HepG2 (cell line): ENCODE data around the gene ATP9A. TPM values are rescaled to one million over a fixed set of nuclear protein-coding genes. Genes with fewer than 3 reads are reported as not detected.

Experiments
- ATAC-seq: fragments of 200-7000 bp; cut with Tn5 transposase; 3 replicates; pipeline ENCODE4 v1.9.1; 2020; ENCODE audit warnings: mild to moderate bottlenecking, moderate library complexity
- BruUV-seq: library from RNA; stranded (reverse); fragments of 400-500 nt; replicated peaks from 2 replicates; lab custom pipeline; 2021; lab: Mats Ljungman, UMichigan
- CTCF ChIA-PET: fragments of 300-600 bp; formaldehyde crosslinking; extraction: SDS; loops from one replicate; lab custom pipeline; 2021; ENCODE audit warnings: low total read pairs, inconsistent platforms, low intra/inter-chr PET ratio; lab: Yijun Ruan, JAX
- POLR2A ChIA-PET: fragments of 350-600 bp; sonication (Branson Sonifier 250); formaldehyde crosslinking; loops from one replicate; lab custom pipeline; 2020; ENCODE audit warnings: antibody characterized with exemption, inconsistent platforms; lab: Yijun Ruan, JAX
- DNase-seq: peaks from one replicate; pipeline ENCODE4 v3.0.0-alpha.2; 2015; ENCODE audit warnings: low spot score
- FAIRE-seq: peaks from 3 replicates; lab custom pipeline; 2011; peaks lifted over from hg19 to GRCh38; lab: Jason Lieb, UNC
- H2AFZ ChIP-seq: one replicate; pipeline ENCODE4 v1.6.1; 2011; ENCODE audit warnings: low read length, inconsistent platforms
- H3K27ac ChIP-seq: fragments of 300-600 bp; 3 replicates; pipeline ENCODE4 v1.8.0; 2011; ENCODE audit warnings: mixed run types, mild to moderate bottlenecking, mixed read lengths, low read length, inconsistent platforms; ENCODE audit not compliant: insufficient read depth; ENCODE audit errors: extremely low read length
- H3K27me3 ChIP-seq, 2 experiments: fragments of 200-600 bp in 1 of 2; 2 replicates in 1 of 2; 3 replicates in 1 of 2; pipeline versions ENCODE4 v1.6.0 to v1.8.0; 2011; ENCODE audit warnings: low read length in 2 of 2, mild to moderate bottlenecking in 2 of 2, moderate library complexity in 2 of 2, inconsistent platforms in 1 of 2; ENCODE audit not compliant: insufficient read depth in 2 of 2, control insufficient read depth in 1 of 2
- H3K36me3 ChIP-seq, 2 experiments: fragments of 200-600 bp in 1 of 2; replicated peaks in 1 of 2; 2 replicates in 1 of 2; 3 replicates in 1 of 2; pipeline versions ENCODE4 v1.5.1 to v1.8.0; 2011; ENCODE audit warnings: low read length in 2 of 2, inconsistent platforms in 1 of 2; ENCODE audit not compliant: insufficient read depth in 2 of 2, control insufficient read depth in 1 of 2
- H3K4me1 ChIP-seq: 2 replicates; pipeline ENCODE4 v1.5.1; 2012; ENCODE audit warnings: low read length, inconsistent platforms; ENCODE audit not compliant: insufficient read depth
- H3K4me2 ChIP-seq: 2 replicates; pipeline ENCODE4 v1.6.0; 2011; ENCODE audit warnings: low read depth, low read length, inconsistent platforms
- H3K4me3 ChIP-seq, 3 experiments: fragments of 200-600 bp in 1 of 3; sonication (generic), shearing (Covaris generic) in 1 of 3; replicated peaks in 1 of 3; 2 replicates each; pipeline ENCODE4 v1.5.1; 2011 to 2016; ENCODE audit warnings: low read length in 3 of 3, inconsistent platforms in 2 of 3, low read depth in 2 of 3, mild to moderate bottlenecking in 2 of 3, control low read depth in 1 of 3, mixed read lengths in 1 of 3; ENCODE audit not compliant: insufficient read depth in 1 of 3
- H3K79me2 ChIP-seq: one replicate; pipeline ENCODE4 v1.6.1; 2011; ENCODE audit warnings: low read length, inconsistent platforms; ENCODE audit not compliant: insufficient read depth
- H3K9ac ChIP-seq: 2 replicates; pipeline ENCODE4 v1.6.0; 2011; ENCODE audit warnings: mild to moderate bottlenecking, low read depth, low read length, inconsistent platforms; ENCODE audit not compliant: insufficient read depth
- H3K9me3 ChIP-seq: 2 replicates; pipeline ENCODE4 v1.5.1; 2012; ENCODE audit warnings: mild to moderate bottlenecking, low read length
- H4K20me1 ChIP-seq: 2 replicates; pipeline ENCODE4 v1.6.0; 2011; ENCODE audit warnings: inconsistent platforms, mild to moderate bottlenecking, low read length, moderate library complexity; ENCODE audit not compliant: insufficient read depth
- AGO2 ChIP-seq: fragments of 200-400 bp; formaldehyde crosslinking; optimal IDR thresholded peaks from 2 replicates; pipeline ENCODE3; 2017; ENCODE audit warnings: mild to moderate bottlenecking, low read depth, low read length, moderate library complexity
- AKAP8 ChIP-seq: sonication (generic); formaldehyde crosslinking; IDR thresholded peaks from 2 replicates; pipeline ENCODE4 v1.5.1; 2020; ENCODE audit warnings: mild to moderate bottlenecking, missing genetic modification reagents
- GLMP ChIP-seq: sonication (generic); formaldehyde crosslinking; IDR thresholded peaks from 2 replicates; pipeline ENCODE4 v1.9.0; 2021; ENCODE audit warnings: missing genetic modification reagents, mild to moderate bottlenecking, borderline replicate concordance
- IKZF5 ChIP-seq: IDR thresholded peaks from 2 replicates; pipeline ENCODE4 v1.6.1; 2018; ENCODE audit warnings: missing genetic modification reagents, mild to moderate bottlenecking, missing compliant biosample characterization
- MEF2D ChIP-seq: sonication (generic); formaldehyde crosslinking; IDR thresholded peaks from 2 replicates; pipeline ENCODE4 v1.5.1; 2020; ENCODE audit warnings: mild to moderate bottlenecking, missing genetic modification reagents
- SMC3 ChIP-seq: IDR thresholded peaks from 2 replicates; pipeline ENCODE4 v1.6.1; 2011; ENCODE audit warnings: low read length, improper control_type of control experiment
- ZNF124 ChIP-seq: sonication (generic); formaldehyde crosslinking; IDR thresholded peaks from 2 replicates; pipeline ENCODE4 v1.4.0; 2020; ENCODE audit warnings: missing genetic modification reagents
- ZNF614 ChIP-seq: IDR thresholded peaks from 2 replicates; pipeline ENCODE4 v1.6.1; 2018; ENCODE audit warnings: missing biosample characterization, missing genetic modification reagents, inconsistent platforms, borderline replicate concordance
- whole genome bisulfite sequencing: methylation state at CpG from one replicate; pipeline ENCODE4 v1.1.6; 2017; ENCODE audit warnings: low lambda C conversion rate; 5-methylcytosine and 5-hydroxymethylcytosine counted together
- in situ Hi-C: cut with HindIII; loops from 2 replicates; pipeline ENCODE4 v1.10.0; 2017; ENCODE audit warnings: low pct_unique_long_range_greater_than_20kb; ENCODE audit not compliant: extremely low pct_ligation_motif_present
- intact Hi-C: fragments of 100-400 bp; cut with micrococcal nuclease; formaldehyde crosslinking; loops from one replicate; pipeline ENCODE4 v1.10.0; 2022; ENCODE audit not compliant: unreplicated experiment
- polyA plus RNA-seq, 8 experiments: library from polyadenylated mRNA; depleted of rRNA in 3 of 8; stranded (reverse) in 7 of 8; unstranded in 1 of 8; fragments of >200 nt; fragmentation: Illumina TruSeq in 4 of 8; extraction: Trizol in 4 of 8; gene quantifications; 2 replicates each; pipeline versions ENCODE4 v1.2.1 to v1.2.3, GENCODE V29; 2011 to 2016; ENCODE audit warnings: low read depth in 4 of 8, missing spikeins in 1 of 8, mixed read lengths in 1 of 8; ENCODE audit not compliant: insufficient read depth in 1 of 8
- total RNA-seq, 5 experiments: library from RNA; depleted of rRNA; stranded (reverse); fragments of >200 nt; fragmentation: Illumina TruSeq; extraction: Trizol; gene quantifications; 2 replicates each; pipeline ENCODE4 v1.2.3, GENCODE V29; 2016; ENCODE audit warnings: low read depth in 1 of 5
- TF ChIP-seq, protein P1 (sequence below): sonication (generic); formaldehyde crosslinking; IDR thresholded peaks from 2 replicates; pipeline ENCODE4 v1.8.0; 2022; ENCODE audit warnings: low read depth, missing genetic modification reagents
- TF ChIP-seq, protein P2 (sequence below): sonication (generic); formaldehyde crosslinking; IDR thresholded peaks from 2 replicates; pipeline ENCODE4 v1.4.0; 2020; ENCODE audit warnings: missing genetic modification reagents
- TF ChIP-seq, protein P3 (sequence below): IDR thresholded peaks from 2 replicates; pipeline ENCODE4 v1.6.1; 2012; ENCODE audit warnings: low read depth, low read length, improper control_type of control experiment

The ATP9A gene
- total and polyA plus RNA-seq, 2 of the 13 experiments (the other 11 are each of a cell fraction or from before 2014, with no cell fraction given), result 11.8 to 18.5 TPM

GRCh38 chr20:51713213-51713598, 55.0 kb downstream of the ATP9A start:
- peaks cover 0 to 2% of the 10 kb centered on the region in 2 experiments; a peak in 1 of 5 replicates for H3K36me3 ChIP-seq
- ATAC-seq (peak; percentile 54), DNase-seq (no peak), FAIRE-seq (no peak)
- in situ Hi-C loops (no loop called here), intact Hi-C loops (no loop called here)
- H2AFZ ChIP-seq, result no peak overlapping the region
- TF ChIP-seq, protein P1, sequence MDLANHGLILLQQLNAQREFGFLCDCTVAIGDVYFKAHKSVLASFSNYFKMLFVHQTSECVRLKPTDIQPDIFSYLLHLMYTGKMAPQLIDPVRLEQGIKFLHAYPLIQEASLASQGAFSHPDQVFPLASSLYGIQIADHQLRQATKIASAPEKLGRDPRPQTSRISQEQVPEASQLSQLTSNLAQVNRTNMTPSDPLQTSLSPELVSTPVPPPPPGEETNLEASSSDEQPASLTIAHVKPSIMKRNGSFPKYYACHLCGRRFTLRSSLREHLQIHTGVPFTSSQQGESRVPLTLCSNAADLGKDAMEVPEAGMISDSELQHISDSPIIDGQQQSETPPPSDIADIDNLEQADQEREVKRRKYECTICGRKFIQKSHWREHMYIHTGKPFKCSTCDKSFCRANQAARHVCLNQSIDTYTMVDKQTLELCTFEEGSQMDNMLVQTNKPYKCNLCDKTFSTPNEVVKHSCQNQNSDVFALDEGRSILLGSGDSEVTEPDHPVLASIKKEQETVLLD (CRISPR knock-in tag), result 0 out of 2 replicates have a peak, but pooled peaks have one; percentile 27
- TF ChIP-seq ZNF614 (CRISPR knock-in tag) (no peak), ZNF124 (no peak), AKAP8 (CRISPR knock-in tag) (0 out of 2 replicates have a peak, but pooled peaks have one; percentile 14)
- H3K27ac ChIP-seq, result no peak overlapping the region
- WGBS, result 94% methylated on average over 4 of the region's 4 CpGs
- H3K4me2 ChIP-seq, result no peak overlapping the region
- H3K9me3 ChIP-seq, result no peaks in the 10 kb centered on the region
- H3K27me3 ChIP-seq, result no peaks in the 10 kb centered on the region
- POLR2A ChIA-PET, result no interaction called here
- BruUV-seq, result no TSS peak
- no peak overlapping the region for H3K9ac ChIP-seq
- H3K4me1 ChIP-seq, result peaks cover 55% of the 10 kb centered on the region
- CTCF ChIA-PET, result no interaction called here
- no peaks in the 10 kb centered on the region for H3K79me2 ChIP-seq
- no peaks in the 10 kb centered on the region for H4K20me1 ChIP-seq
- H3K4me3 ChIP-seq, result no peak overlapping the region

DNA sequence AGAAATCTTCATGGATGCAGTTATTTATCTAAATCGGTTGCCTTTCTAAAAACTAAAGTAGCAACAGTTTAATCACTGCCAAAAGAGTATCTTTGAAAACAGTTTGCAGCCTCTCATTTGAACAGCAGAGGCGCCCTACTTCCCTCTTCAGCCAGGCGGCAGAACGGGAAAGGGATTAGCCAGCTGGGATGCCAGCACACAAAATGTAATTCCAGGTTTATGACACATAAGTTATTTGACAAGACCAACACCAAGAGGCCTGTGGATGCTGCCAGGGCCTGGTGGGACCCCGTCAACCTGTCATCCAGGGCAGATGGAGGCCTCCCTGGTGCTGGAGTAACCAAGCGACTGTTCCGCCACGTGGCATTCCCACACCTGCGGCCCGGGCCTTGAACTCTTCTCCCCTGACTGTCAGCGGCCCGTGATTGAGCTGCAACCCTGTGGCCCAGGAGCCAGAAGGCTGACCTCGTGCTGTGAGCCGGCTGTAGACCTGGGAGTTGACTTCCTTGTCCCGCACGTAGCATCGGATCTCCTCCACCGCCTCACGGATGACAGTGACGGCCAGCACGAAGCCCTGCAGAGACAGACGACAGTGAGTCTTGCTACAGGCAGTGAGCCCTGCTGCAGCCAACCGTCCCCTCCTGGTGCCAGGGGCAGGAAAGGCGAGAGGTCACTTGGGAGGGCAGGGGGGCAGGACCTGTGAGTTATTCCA, 55.5 kb downstream of the ATP9A start:
- FAIRE-seq, result peak; percentile 4
- TF ChIP-seq SMC3 (peak; percentile 74), GLMP (CRISPR knock-in tag) (no peak), IKZF5 (CRISPR knock-in tag) (peak; percentile 73; the same call in 1 of the 2 replicates), MEF2D (0 out of 2 replicates have a peak, but pooled peaks have one; percentile 14), AGO2 (peak; percentile 27)
- TF ChIP-seq, protein P2, sequence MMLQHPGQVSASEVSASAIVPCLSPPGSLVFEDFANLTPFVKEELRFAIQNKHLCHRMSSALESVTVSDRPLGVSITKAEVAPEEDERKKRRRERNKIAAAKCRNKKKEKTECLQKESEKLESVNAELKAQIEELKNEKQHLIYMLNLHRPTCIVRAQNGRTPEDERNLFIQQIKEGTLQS (CRISPR knock-in tag), result peak; percentile 32; the same call in 1 of the 2 replicates
- TF ChIP-seq, protein P3, sequence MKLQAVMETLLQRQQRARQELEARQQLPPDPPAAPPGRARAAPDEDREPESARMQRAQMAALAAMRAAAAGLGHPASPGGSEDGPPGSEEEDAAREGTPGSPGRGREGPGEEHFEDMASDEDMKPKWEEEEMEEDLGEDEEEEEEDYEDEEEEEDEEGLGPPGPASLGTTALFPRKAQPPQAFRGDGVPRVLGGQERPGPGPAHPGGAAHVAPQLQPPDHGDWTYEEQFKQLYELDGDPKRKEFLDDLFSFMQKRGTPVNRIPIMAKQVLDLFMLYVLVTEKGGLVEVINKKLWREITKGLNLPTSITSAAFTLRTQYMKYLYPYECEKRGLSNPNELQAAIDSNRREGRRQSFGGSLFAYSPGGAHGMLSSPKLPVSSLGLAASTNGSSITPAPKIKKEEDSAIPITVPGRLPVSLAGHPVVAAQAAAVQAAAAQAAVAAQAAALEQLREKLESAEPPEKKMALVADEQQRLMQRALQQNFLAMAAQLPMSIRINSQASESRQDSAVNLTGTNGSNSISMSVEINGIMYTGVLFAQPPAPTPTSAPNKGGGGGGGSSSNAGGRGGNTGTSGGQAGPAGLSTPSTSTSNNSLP, result 0 out of 2 replicates have a peak, but pooled peaks have one; percentile 78

More for the DNA sequence above, 55.5 kb downstream of the ATP9A start:
- H3K36me3 ChIP-seq, result no peaks in the 10 kb centered on the region; a peak in 1 of 5 replicates
- WGBS, result 73% methylated on average over 24 of the region's 24 CpGs
- no TSS peak for BruUV-seq
- H3K27me3 ChIP-seq, result no peaks in the 10 kb centered on the region
- no peak overlapping the region for H3K4me3 ChIP-seq
- in situ Hi-C loops (no loop called here), intact Hi-C loops (no loop called here)
- H3K4me2 ChIP-seq, result no peak overlapping the region
- ChIA-PET POLR2A (no interaction called here), CTCF (interaction anchor here (1.2 kb wide), 1 partner anchor 254 kb away, joined by 3 read pairs; no protein-coding TSS in a partner anchor)
- no peak overlapping the region for H3K9ac ChIP-seq
- peak; percentile 55 for DNase-seq
- no peaks in the 10 kb centered on the region for H3K9me3 ChIP-seq
- H3K79me2 ChIP-seq, result no peaks in the 10 kb centered on the region
- no peaks in the 10 kb centered on the region for H4K20me1 ChIP-seq
- H2AFZ ChIP-seq, result no peak overlapping the region
- H3K4me1 ChIP-seq, result peaks cover 55% of the 10 kb centered on the region
- ATAC-seq, result peak; percentile 78
- H3K27ac ChIP-seq, result no peak overlapping the region
